HUDEP-2 (cell line): Measurements from ENCODE around the gene KRT80.

Experiments used
- DNase-seq, 76 experiments: peaks; one replicate each; lab custom pipeline; 2025; ENCODE audit not compliant: unreplicated experiment in 76 of 76; lab: John Stamatoyannopoulos, UW

The KRT80 gene

GRCh38 chr12:52160200-52160599 is 31.6 kb downstream of the KRT80 start:
- no peak for DNase-seq

DNA sequence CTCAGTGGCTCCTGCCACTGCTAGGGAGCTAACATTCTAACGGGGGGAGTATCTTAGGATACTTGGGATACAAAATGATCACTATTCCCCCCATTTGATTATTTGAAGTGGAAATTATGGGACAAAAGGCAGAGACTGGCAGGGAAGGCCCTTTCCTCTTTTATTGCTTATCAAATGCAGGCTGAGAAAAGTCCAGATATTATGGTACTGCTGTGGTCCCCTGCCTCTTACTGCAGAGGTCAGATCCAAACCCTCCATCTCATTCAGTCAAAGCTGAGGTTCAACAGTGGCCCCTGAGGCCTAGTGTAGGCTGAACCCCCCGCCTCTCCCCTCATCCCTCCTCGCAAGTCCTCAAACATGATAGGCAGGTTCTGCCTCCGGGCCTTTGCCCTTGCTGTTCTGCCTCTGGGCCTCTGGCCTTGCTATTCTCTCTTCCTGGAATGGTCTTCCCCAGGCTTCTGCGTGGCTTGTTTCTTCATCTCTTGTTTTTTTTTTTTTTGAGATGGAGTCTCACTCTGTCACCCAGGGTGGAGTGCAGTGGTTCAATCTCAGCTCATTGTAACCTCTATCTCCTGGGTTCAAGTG is 34.2 kb downstream of the KRT80 start:
- DNase-seq: no peak

- DNase-seq: peak in 54 of 76 experiments; percentile 3 to 72 (median 48)
Observed at GRCh38 chr12:52156757-52157565, 34.9 kb downstream of the KRT80 start.

GRCh38 chr12:52156311-52156710 is 35.5 kb downstream of the KRT80 start:
- DNase-seq: no peak

DNA sequence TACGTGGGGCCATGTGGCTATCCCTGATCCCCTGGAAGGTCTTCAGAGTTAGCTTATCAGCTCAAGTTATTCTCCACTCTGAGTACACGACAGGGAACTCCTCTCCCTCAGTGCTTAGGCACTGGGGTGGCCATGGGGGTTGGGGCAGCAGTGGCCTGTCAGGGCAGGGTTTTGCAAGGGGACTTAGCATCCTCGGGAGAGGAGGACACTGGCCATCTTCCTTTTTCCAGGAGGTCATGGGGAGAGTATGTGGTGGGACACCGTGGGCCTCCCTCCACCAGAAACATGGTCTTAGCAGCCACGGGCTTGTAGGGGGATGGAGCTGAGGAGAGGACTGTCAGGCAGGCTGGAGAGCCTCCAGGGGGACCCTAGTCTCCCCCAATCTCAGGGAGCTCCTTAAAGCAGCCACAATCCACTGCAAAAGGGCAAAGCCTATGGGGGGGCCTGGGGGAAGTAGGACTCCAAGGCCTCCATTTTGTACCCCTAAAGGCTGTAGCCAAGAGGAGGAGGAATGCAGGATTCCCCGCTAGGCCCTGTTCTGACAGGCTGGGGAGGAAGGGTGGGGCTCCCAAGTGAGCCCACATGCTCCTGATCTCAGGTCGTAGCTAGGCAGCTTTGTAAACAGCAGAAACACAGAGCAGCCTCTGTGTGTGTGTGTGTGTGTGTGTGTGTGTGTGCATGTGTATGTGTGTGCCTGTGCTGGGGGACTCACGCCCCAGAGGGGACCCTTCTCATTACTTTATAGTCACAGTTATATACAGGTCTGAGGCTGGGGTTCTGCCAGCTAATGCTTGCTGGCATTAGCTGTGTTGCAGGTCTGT is 36.6 kb downstream of the KRT80 start:
- peak in 46 of 76 experiments; percentile 10 to 53 (median 26) for DNase-seq

DNA sequence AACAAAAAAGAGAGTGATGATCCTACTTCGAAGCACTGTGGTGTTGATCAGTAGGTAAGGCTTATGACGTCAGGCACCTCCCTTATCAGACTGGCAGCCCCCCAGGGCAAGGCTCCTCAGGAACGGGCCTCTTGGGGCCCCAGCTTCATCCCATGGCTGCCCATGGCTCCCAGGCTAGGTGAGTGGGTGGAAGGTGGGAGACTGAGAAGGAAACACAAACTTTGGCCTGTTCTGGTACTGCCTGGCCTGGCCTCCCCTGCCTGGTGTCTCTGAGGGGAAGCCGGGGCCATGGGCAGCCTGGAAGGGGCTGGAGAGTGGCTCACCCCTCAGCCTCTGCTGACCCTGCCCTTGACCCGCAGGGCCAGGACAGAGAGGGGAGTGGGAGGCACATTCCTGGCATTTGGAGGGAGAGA is 38.9 kb downstream of the KRT80 start:
- DNase-seq: no peak

- peak in 67 of 76 experiments; percentile 9 to 87 (median 66) for DNase-seq
Observed at GRCh38 chr12:52151837-52152783, 39.7 kb downstream of the KRT80 start.

- peak in 2 of 76 experiments; percentile 27 to 41 for DNase-seq
Observed at GRCh38 chr12:52151153-52151836, 40.5 kb downstream of the KRT80 start.

- peak in 1 of 76 experiments; percentile 32 for DNase-seq
Observed at GRCh38 chr12:52149651-52150241, 42.1 kb downstream of the KRT80 start.

- DNase-seq: peak in 10 of 76 experiments; percentile 9 to 67 (median 40)
Observed at GRCh38 chr12:52149182-52149641, 42.6 kb downstream of the KRT80 start.

DNA sequence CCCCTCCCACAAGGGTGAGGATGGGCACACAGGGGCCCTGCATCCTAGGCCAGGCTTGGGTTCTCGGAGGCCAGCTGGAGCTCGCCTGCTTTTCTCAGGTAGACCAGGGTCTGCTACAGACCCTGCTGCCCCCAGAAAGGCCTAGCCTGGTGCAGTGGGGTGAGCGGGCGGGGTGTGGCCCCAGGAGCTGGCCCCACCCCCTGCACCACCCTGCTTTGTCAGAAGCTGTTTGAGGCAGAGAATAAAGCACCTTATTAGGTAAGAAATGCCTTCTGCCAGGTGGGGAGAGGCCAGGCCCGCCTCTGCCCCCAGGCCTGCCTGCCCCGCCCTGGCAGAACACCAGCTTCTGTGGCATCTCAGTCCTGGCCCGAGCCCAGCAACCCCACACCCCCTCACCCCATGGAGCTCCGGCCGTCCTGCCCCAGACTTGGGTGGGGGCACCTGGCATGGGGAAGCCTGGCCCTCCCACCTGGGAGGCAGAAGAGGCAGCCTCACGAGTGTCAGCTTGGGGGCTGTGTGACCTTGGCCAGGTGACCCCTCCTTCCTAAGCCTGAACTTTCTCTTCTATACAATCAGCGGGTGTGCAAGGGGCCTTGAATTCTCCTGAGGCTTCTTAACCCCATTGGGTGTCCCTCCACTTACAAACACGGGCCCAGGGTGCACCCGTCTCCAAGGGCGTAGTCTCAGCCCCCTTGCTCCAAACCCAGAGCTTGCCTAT is 43.2 kb downstream of the KRT80 start:
- DNase-seq: peak in 53 of 76 experiments; percentile 11 to 70 (median 39)

DNA sequence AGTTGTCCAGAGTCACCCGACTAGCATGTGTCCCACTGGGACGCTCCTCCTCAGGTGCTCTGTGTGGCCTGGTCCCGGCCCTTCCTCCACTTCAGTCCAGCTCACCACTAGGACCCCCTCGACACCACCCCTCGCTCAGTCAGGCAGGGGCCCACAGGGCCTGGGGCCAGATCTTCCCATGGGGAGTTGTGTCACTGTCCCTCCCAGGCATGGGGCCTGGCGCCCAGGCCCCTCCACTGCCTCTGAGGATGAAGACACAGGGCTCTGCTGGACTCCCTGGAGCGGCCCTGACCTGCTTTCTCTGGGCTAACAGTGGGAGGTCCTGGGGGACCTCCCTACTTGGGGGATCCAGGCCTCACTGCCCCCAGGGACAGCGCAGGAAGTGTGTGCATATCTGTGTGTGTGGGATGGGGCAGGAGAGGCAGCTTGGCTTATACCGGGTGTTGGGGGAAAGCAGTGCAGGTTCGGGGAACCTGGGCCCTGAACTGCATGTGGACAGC is 43.8 kb downstream of the KRT80 start:
- DNase-seq: peak in 7 of 76 experiments; percentile 26 to 76 (median 50)

- DNase-seq: peak in 74 of 76 experiments; percentile 51 to 94 (median 86)
Observed at GRCh38 chr12:52147367-52147963, 44.3 kb downstream of the KRT80 start.

GRCh38 chr12:52146822-52147366 is 44.9 kb downstream of the KRT80 start:
- peak in 5 of 76 experiments; percentile 17 to 73 (median 54) for DNase-seq

- DNase-seq: no peak
Observed at GRCh38 chr12:52146089-52146821, 45.6 kb downstream of the KRT80 start.

GRCh38 chr12:52145228-52146088 is 46.4 kb downstream of the KRT80 start:
- no peak for DNase-seq
